A673 (cell line): Measurements from ENCODE around the gene MAML3. TPM values are rescaled to one million over a fixed set of nuclear protein-coding genes. Genes with fewer than 3 reads are reported as not detected.

Experiments used
- BruUV-seq: library from RNA; stranded (reverse); fragments of 400-500 nt; replicated peaks from 2 replicates; lab custom pipeline; 2021; lab: Mats Ljungman, UMichigan
- CTCF ChIA-PET: fragments of 300-600 bp; sonication (Branson Sonifier 250); formaldehyde crosslinking; loops from one replicate; lab custom pipeline; 2022; ENCODE audit warnings: antibody characterized with exemption; lab: Charles Lee
- POLR2A ChIA-PET: fragments of 300-600 bp; sonication (Branson Sonifier 250); formaldehyde crosslinking; loops from one replicate; lab custom pipeline; 2022; ENCODE audit warnings: antibody characterized with exemption; ENCODE audit not compliant: low non-redundant PET; lab: Charles Lee
- DNase-seq: peaks from one replicate; pipeline ENCODE4 v3.0.0-alpha.2; 2015; ENCODE audit warnings: low spot score
- H3K27ac ChIP-seq: fragments of 200-600 bp; sonication (generic); 2 replicates; pipeline ENCODE4 v1.5.1; 2016; ENCODE audit warnings: mixed run types, low read depth, mild to moderate bottlenecking, mixed read lengths, antibody characterized with exemption, low read length; ENCODE audit not compliant: poor library complexity, severe bottlenecking
- H3K27me3 ChIP-seq: fragments of 200-600 bp; sonication (generic); replicated peaks from 2 replicates; pipeline ENCODE4 v1.6.1; 2017; ENCODE audit warnings: mixed run types, low read depth, mild to moderate bottlenecking, mixed read lengths, antibody characterized with exemption, low read length; ENCODE audit not compliant: insufficient read depth, poor library complexity
- H3K36me3 ChIP-seq: fragments of 200-600 bp; sonication (generic); 2 replicates; pipeline ENCODE4 v1.6.1; 2016; ENCODE audit warnings: mixed run types, mild to moderate bottlenecking, mixed read lengths, antibody characterized with exemption, low read length; ENCODE audit not compliant: insufficient read depth, poor library complexity, severe bottlenecking
- H3K4me1 ChIP-seq: fragments of 200-600 bp; sonication (generic); 2 replicates; pipeline ENCODE4 v1.6.1; 2017; ENCODE audit warnings: mixed run types, mild to moderate bottlenecking, mixed read lengths, antibody characterized with exemption, low read length; ENCODE audit not compliant: insufficient read depth, poor library complexity, severe bottlenecking
- H3K4me3 ChIP-seq: fragments of 200-600 bp; sonication (generic); 2 replicates; pipeline ENCODE4 v1.5.1; 2016; ENCODE audit warnings: low read depth, mixed run types, mild to moderate bottlenecking, mixed read lengths, low read length; ENCODE audit not compliant: poor library complexity, severe bottlenecking
- H3K9me3 ChIP-seq: fragments of 200-600 bp; sonication (generic); 2 replicates; pipeline ENCODE4 v1.6.1; 2016; ENCODE audit warnings: mixed run types, low read depth, mild to moderate bottlenecking, mixed read lengths, antibody characterized with exemption, low read length; ENCODE audit not compliant: poor library complexity, severe bottlenecking
- CTCF ChIP-seq: fragments of 300-800, 200-600 bp; sonication (generic); conservative IDR thresholded peaks from 2 replicates; pipeline ENCODE4 v1.5.1; 2017; ENCODE audit warnings: low read depth, mild to moderate bottlenecking, antibody characterized with exemption, low read length, moderate library complexity, mixed read lengths
- EZH2 ChIP-seq: fragments of 200-600 bp; sonication (generic); IDR thresholded peaks from 2 replicates; pipeline ENCODE4 v1.6.1; 2017; ENCODE audit warnings: borderline replicate concordance, low read depth, mild to moderate bottlenecking, mixed read lengths, antibody characterized with exemption, low read length; ENCODE audit not compliant: poor library complexity, severe bottlenecking
- intact Hi-C: fragments of 100-400 bp; cut with micrococcal nuclease; formaldehyde crosslinking; loops from one replicate; pipeline ENCODE4 v1.10.0; 2022; ENCODE audit not compliant: unreplicated experiment
- total RNA-seq: library from RNA; stranded (reverse); gene quantifications from 2 replicates; pipeline ENCODE4 v1.2.3, GENCODE V29; 2021

MAML3 gene
- total RNA-seq, 1 experiment from 2014 or later, result 3.7 TPM

DNA sequence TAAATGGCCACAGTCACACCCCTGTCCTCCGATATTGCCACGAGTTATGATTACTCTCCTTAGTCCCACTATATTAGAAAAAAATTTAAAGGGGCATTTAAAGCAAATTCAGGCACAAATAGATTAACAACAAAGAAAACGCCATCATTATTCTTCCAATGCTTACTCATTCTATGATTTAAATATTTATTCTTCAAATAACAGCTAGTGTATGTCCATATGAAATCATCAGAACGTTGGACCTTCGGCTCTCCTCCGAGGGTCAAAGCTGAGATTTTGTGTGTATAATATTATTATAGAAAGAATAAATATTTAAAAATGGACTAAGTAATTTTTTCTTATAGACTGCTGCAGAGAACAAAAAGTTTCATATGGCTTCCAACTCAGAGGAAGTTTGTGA is 122.9 kb downstream of the MAML3 start:
- TF ChIP-seq CTCF (no peak), EZH2 (no peak)
- no peak for DNase-seq
- Histone ChIP-seq H3K36me3 (no peaks in the 10 kb centered on the region), H3K27me3 (no peaks in the 10 kb centered on the region), H3K4me3 (no peak overlapping the region), H3K27ac (no peak overlapping the region), H3K4me1 (no peaks in the 10 kb centered on the region), H3K9me3 (no peaks in the 10 kb centered on the region)
- intact Hi-C loops, result no loop called here
- BruUV-seq, result no TSS peak
- POLR2A ChIA-PET, result no interaction called here
- CTCF ChIA-PET, result no interaction called here

GRCh38 chr4:140028676-140029517 is 125.1 kb downstream of the MAML3 start:
- Histone ChIP-seq H3K9me3 (no peaks in the 10 kb centered on the region), H3K4me3 (no peak overlapping the region), H3K27me3 (no peaks in the 10 kb centered on the region), H3K4me1 (no peaks in the 10 kb centered on the region), H3K36me3 (no peaks in the 10 kb centered on the region), H3K27ac (no peak overlapping the region)
- intact Hi-C loops, result no loop called here
- DNase-seq, result no peak
- ChIA-PET POLR2A (no interaction called here), CTCF (no interaction called here)
- TF ChIP-seq CTCF (no peak), EZH2 (no peak)
- BruUV-seq, result no TSS peak

DNA sequence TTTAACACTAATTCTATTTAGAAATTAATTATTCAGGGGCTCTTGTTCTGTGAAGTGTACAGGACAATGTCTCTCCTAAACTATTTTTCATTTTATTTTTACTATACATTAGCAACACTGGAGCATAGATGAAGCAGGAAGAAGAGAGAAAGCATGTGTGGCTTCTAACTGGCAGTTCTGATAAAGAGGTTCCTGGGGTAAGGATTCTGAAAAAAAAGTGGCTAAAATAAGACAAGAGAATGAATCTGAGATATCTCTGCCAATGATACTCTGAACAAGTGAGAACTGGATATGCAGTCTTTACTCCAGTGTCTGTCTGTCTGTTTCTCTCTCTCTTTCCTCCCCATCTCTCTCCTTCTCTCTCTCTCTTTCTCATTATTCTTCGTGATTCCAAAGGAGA is 125.9 kb downstream of the MAML3 start:
- Histone ChIP-seq H3K9me3 (no peaks in the 10 kb centered on the region), H3K4me1 (no peaks in the 10 kb centered on the region), H3K36me3 (no peaks in the 10 kb centered on the region), H3K4me3 (no peak overlapping the region), H3K27me3 (no peaks in the 10 kb centered on the region), H3K27ac (no peak overlapping the region)
- ChIA-PET POLR2A (no interaction called here), CTCF (no interaction called here)
- no peak for DNase-seq
- no peak for TF ChIP-seq CTCF
- no peak for TF ChIP-seq EZH2
- intact Hi-C loops, result no loop called here
- BruUV-seq, result no TSS peak
